ENCODE measurements around the gene PCDHGA10.
A peak's percentile ranks its signal among the peaks of the same experiment; 100 is the strongest.

The PCDHGA10 gene

DNA sequence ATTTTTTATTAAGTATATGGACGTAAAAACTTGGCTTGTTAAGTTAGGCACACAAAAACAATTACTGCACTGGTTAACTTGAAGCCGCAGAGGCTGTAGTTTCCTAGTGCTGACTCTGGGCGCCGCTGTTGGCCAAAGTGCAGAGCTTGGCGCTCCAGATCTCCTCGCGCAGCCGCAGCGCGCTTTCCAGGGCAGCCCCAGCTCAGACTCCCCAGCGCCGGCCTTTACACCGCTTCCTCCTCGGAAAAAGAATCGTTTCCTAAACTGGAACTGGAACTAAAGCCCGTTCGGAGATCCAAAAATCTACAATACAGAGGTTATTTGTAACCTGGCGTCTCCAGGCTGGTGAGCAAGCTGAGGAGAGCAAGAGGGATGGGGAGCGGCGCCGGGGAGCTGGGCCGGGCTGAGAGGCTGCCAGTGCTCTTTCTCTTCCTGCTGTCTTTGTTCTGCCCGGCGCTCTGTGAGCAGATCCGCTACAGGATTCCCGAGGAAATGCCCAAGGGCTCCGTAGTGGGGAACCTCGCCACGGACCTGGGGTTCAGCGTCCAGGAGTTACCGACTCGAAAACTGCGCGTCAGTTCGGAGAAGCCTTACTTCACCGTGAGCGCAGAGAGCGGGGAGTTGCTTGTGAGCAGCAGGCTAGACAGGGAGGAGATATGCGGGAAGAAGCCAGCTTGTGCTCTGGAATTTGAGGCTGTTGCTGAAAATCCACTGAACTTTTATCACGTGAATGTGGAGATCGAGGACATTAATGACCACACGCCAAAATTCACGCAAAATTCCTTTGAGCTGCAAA, 14.8 kb upstream of the PCDHGA10 start, which contains the start of gene PCDHGB5:
TSS of gene PCDHGB5 (plus strand) at position 192 of the 796 bp plus-strand sequence. CDS start at position 373, 181 bp downstream.
- peak; percentile 55 for DNase-seq (ENCODE audit: low read depth)
- peak within 1 kb of the TSS; percentile 53 for H3K4me3 ChIP-seq (ENCODE audit: low read length)
- TF ChIP-seq, protein P1, sequence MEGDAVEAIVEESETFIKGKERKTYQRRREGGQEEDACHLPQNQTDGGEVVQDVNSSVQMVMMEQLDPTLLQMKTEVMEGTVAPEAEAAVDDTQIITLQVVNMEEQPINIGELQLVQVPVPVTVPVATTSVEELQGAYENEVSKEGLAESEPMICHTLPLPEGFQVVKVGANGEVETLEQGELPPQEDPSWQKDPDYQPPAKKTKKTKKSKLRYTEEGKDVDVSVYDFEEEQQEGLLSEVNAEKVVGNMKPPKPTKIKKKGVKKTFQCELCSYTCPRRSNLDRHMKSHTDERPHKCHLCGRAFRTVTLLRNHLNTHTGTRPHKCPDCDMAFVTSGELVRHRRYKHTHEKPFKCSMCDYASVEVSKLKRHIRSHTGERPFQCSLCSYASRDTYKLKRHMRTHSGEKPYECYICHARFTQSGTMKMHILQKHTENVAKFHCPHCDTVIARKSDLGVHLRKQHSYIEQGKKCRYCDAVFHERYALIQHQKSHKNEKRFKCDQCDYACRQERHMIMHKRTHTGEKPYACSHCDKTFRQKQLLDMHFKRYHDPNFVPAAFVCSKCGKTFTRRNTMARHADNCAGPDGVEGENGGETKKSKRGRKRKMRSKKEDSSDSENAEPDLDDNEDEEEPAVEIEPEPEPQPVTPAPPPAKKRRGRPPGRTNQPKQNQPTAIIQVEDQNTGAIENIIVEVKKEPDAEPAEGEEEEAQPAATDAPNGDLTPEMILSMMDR (conservative IDR thresholded peaks at IDR 0.05; ENCODE audit: low read length) = peak; percentile 62

DNA sequence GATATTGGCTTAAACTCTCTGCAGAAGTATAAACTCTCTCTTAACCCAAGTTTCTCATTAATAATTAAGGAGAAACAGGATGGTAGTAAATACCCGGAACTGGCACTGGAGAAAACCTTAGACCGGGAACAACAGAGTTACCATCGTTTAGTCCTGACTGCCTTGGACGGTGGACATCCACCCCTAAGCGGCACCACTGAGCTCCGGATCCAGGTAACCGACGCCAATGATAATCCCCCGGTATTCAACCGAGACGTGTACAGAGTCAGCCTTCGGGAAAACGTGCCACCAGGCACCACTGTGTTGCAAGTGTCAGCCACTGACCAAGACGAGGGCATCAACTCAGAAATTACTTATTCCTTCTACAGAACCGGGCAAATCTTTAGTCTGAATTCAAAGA, 14.2 kb upstream of the PCDHGA10 start:
- peak overlapping the region; percentile 17; the same call in 1 of the 2 replicates for H3K4me3 ChIP-seq (ENCODE audit: low read length)
- TF ChIP-seq, protein P1 (conservative IDR thresholded peaks at IDR 0.05; ENCODE audit: low read length) = no peak
- no peak for DNase-seq (ENCODE audit: low read depth)

- TF ChIP-seq, protein P1 (conservative IDR thresholded peaks at IDR 0.05; ENCODE audit: low read length) = no peak
- H3K4me3 ChIP-seq (ENCODE audit: low read length) = peak overlapping the region; percentile 22
- no peak for DNase-seq (ENCODE audit: low read depth)
Measured at GRCh38 chr5:141399555-141400258, 13.1 kb upstream of the PCDHGA10 start.

GRCh38 chr5:141402553-141403243, 10.1 kb upstream of the PCDHGA10 start, which contains the start of gene PCDHGA9:
TSS of gene PCDHGA9 (plus strand) at chr5:141402778. CDS start at chr5:141402953, 175 bp downstream.
- peak; percentile 41 for DNase-seq (ENCODE audit: low read depth)
- TF ChIP-seq, protein P1 (conservative IDR thresholded peaks at IDR 0.05; ENCODE audit: low read length) = peak; percentile 50
- peak within 1 kb of the TSS; percentile 36 for H3K4me3 ChIP-seq (ENCODE audit: low read length)

DNA sequence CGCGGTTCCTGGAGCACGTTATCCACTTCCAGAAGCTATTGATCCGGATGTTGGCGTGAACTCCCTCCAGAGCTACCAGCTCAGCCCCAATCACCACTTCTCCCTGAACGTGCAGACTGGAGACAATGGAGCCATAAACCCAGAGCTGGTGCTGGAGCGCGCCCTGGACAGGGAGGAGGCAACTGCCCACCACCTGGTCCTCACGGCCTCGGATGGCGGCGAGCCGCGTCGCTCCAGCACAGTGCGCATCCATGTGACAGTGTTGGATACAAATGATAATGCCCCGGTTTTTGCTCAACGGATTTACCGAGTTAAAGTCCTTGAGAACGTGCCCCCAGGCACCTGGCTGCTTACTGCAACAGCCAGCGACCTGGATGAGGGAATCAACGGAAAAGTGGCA, 9.4 kb upstream of the PCDHGA10 start:
- H3K4me3 ChIP-seq (ENCODE audit: low read length) = no peak overlapping the region
- no peak for DNase-seq (ENCODE audit: low read depth)
- TF ChIP-seq, protein P1 (conservative IDR thresholded peaks at IDR 0.05; ENCODE audit: low read length) = no peak

- peak within 1 kb of the TSS; percentile 45 for H3K4me3 ChIP-seq (ENCODE audit: low read length)
- TF ChIP-seq, protein P1 (conservative IDR thresholded peaks at IDR 0.05; ENCODE audit: low read length) = peak; percentile 59
- peak; percentile 37 for DNase-seq (ENCODE audit: low read depth)
Measured at GRCh38 chr5:141407790-141408505, 4.8 kb upstream of the PCDHGA10 start, which contains the start of gene PCDHGB6. TSS of gene PCDHGB6 (plus strand) at chr5:141408021. CDS start at chr5:141408203, 182 bp downstream.
